ENCODE results near the gene AGBL3. TPM values are rescaled to one million over a fixed set of nuclear protein-coding genes. Genes with fewer than 3 reads are reported as not detected.

The AGBL3 gene
- total and polyA plus RNA-seq, 9 of the 15 experiments (the other 6 are each of a cell fraction or from before 2014, with no cell fraction given) = 0.54 to 2.9 (median 1.7) TPM

GRCh38 chr7:134954197-134955082 lies 31.9 kb upstream of the AGBL3 start (continued):
- TF ChIP-seq CTCF (IDR thresholded peaks at IDR 0.05 in 2 of 3, conservative IDR thresholded peaks at IDR 0.05 in 1 of 3; ENCODE audit: insufficient read depth in 2 of 3, low read depth in 1 of 3, low read length in 3 of 3) (peak; percentile 50 to 82 (median 64); a peak in 4 of 6 replicates), RHOXF2B (CRISPR knock-in tag; conservative IDR thresholded peaks at IDR 0.05) (no peak), ESRRB (CRISPR knock-in tag; IDR thresholded peaks at IDR 0.05; ENCODE audit: borderline replicate concordance) (no peak)

GRCh38 chr7:134957005-134957404 lies 29.3 kb upstream of the AGBL3 start:
- no peak overlapping the region for H3K27ac ChIP-seq (ENCODE audit: extremely low read depth, low read depth, low read length)
- no peaks in the 10 kb centered on the region for H3K4me1 ChIP-seq (replicated peaks in 1 of 2; ENCODE audit: control insufficient read depth in 2 of 2, insufficient read depth in 2 of 2, low read length in 2 of 2)
- in situ Hi-C loops (cut with MboI) (no loop called here), intact Hi-C loops (cut with micrococcal nuclease) (no loop called here)
- ATAC-seq = no peak
- no TSS peak for BruUV-seq (replicated peaks)
- H3K27me3 ChIP-seq (ENCODE audit: control insufficient read depth in 2 of 2, insufficient read depth in 2 of 2, low read length in 2 of 2) = peaks cover 6 to 12% of the 10 kb centered on the region in 2 experiments; a peak in 3 of 5 replicates
- H3K79me2 ChIP-seq (ENCODE audit: control insufficient read depth, insufficient read depth, low read length) = no peaks in the 10 kb centered on the region
- no peak for FAIRE-seq
- H3K9me1 ChIP-seq (ENCODE audit: control insufficient read depth, insufficient read depth, low read length) = no peaks in the 10 kb centered on the region
- H3K4me3 ChIP-seq = no peak overlapping the region
- WGBS (ENCODE audit: insufficient coverage, low coverage, missing lambda C conversion rate) = 2% methylated on average over 3 of the region's 3 CpGs
- no peak overlapping the region for H3K9ac ChIP-seq (ENCODE audit: insufficient read depth in 1 of 2, low read depth in 2 of 2, low read length in 2 of 2)
- no peak for DNase-seq (ENCODE audit: extremely low read depth in 1 of 4, low spot score in 3 of 4)
- H3K9me3 ChIP-seq (replicated peaks; ENCODE audit: control insufficient read depth, insufficient read depth, low read depth, low read length) = no peaks in the 10 kb centered on the region
- CTCF ChIA-PET (ENCODE audit: low intra/inter-chr PET ratio) = no interaction called here
- H4K20me1 ChIP-seq (replicated peaks; ENCODE audit: control insufficient read depth, insufficient read depth, low read length) = no peaks in the 10 kb centered on the region
- no peak overlapping the region for H2AFZ ChIP-seq (ENCODE audit: low read depth, low read length)
- POLR2A ChIA-PET = no interaction called here
- H3K36me3 ChIP-seq (ENCODE audit: control insufficient read depth, insufficient read depth, low read length) = no peaks in the 10 kb centered on the region
- no peak overlapping the region for H3K4me2 ChIP-seq (ENCODE audit: insufficient read depth, low read length)
- TF ChIP-seq TRIM25 (IDR thresholded peaks at IDR 0.05; ENCODE audit: borderline replicate concordance) (no peak), PATZ1 (CRISPR knock-in tag; IDR thresholded peaks at IDR 0.05; ENCODE audit: borderline replicate concordance) (no peak), NR2F6 (CRISPR knock-in tag; IDR thresholded peaks at IDR 0.05) (no peak), XRCC4 (IDR thresholded peaks at IDR 0.05; ENCODE audit: extremely low read depth, insufficient read depth, insufficient read length) (no peak), ZNF134 (CRISPR knock-in tag; conservative IDR thresholded peaks at IDR 0.05) (no peak), ZFX (CRISPR knock-in tag; IDR thresholded peaks at IDR 0.05) (no peak), RBM22 (IDR thresholded peaks at IDR 0.05; ENCODE audit: low read depth, low read length, poor library complexity, severe bottlenecking) (no peak), CHD2 (IDR thresholded peaks at IDR 0.05; ENCODE audit: low read depth, low read length) (no peak), MLLT1 (IDR thresholded peaks at IDR 0.05) (no peak), OTX1 (CRISPR knock-in tag; IDR thresholded peaks at IDR 0.05) (no peak)
